HEK293 (cell line): Measurements from ENCODE around the gene TPM3.

Experiments
- CTCF ChIP-seq: fragments of 450-650 bp; formaldehyde crosslinking; IDR thresholded peaks from 2 replicates; pipeline ENCODE4 v1.5.1; 2016; ENCODE audit warnings: missing biosample characterization, missing genetic modification characterization
- EGR2 ChIP-seq: fragments of 450-650 bp; formaldehyde crosslinking; IDR thresholded peaks from 2 replicates; pipeline ENCODE4 v1.5.1; 2016; ENCODE audit warnings: low read depth, missing biosample characterization, missing genetic modification characterization
- GLIS1 ChIP-seq: fragments of 450-650 bp; formaldehyde crosslinking; IDR thresholded peaks from 2 replicates; pipeline ENCODE4 v1.5.1; 2016; ENCODE audit warnings: missing biosample characterization, missing genetic modification characterization
- HOXC10 ChIP-seq: sonication (generic); formaldehyde crosslinking; IDR thresholded peaks from 2 replicates; pipeline ENCODE4 v1.8.1; 2023; ENCODE audit warnings: mild to moderate bottlenecking, missing genetic modification reagents
- MYNN ChIP-seq: fragments of 450-650 bp; formaldehyde crosslinking; IDR thresholded peaks from 2 replicates; pipeline ENCODE4 v1.5.1; 2016; ENCODE audit warnings: missing biosample characterization, missing genetic modification characterization, borderline replicate concordance
- REPIN1 ChIP-seq: fragments of 450-650 bp; formaldehyde crosslinking; IDR thresholded peaks from 2 replicates; pipeline ENCODE4 v1.5.1; 2017; ENCODE audit warnings: missing biosample characterization, missing genetic modification characterization, low read depth
- SP7 ChIP-seq: fragments of 450-650 bp; formaldehyde crosslinking; IDR thresholded peaks from 2 replicates; pipeline ENCODE4 v1.5.1; 2016; ENCODE audit warnings: missing biosample characterization, missing genetic modification characterization
- WT1 ChIP-seq: fragments of 450-650 bp; formaldehyde crosslinking; IDR thresholded peaks from 2 replicates; pipeline ENCODE4 v1.5.1; 2016; ENCODE audit warnings: missing biosample characterization, missing genetic modification characterization
- ZBTB44 ChIP-seq: fragments of 450-650 bp; IDR thresholded peaks from 2 replicates; pipeline ENCODE4 v1.5.1; 2018; ENCODE audit warnings: missing biosample characterization, mild to moderate bottlenecking, missing genetic modification characterization
- ZEB2 ChIP-seq: fragments of 450-650 bp; formaldehyde crosslinking; IDR thresholded peaks from 2 replicates; pipeline ENCODE4 v1.5.1; 2016; ENCODE audit warnings: missing biosample characterization, missing genetic modification characterization
- ZFHX2 ChIP-seq: fragments of 450-650 bp; formaldehyde crosslinking; conservative IDR thresholded peaks from 2 replicates; pipeline ENCODE4 v1.5.1; 2016; ENCODE audit warnings: missing biosample characterization, missing genetic modification characterization
- ZNF184 ChIP-seq: fragments of 450-650 bp; IDR thresholded peaks from 2 replicates; pipeline ENCODE4 v1.5.1; 2018; ENCODE audit warnings: missing biosample characterization, mild to moderate bottlenecking, missing genetic modification characterization
- ZNF202 ChIP-seq: fragments of 450-650 bp; formaldehyde crosslinking; IDR thresholded peaks from 2 replicates; pipeline ENCODE4 v1.5.1; 2016; ENCODE audit warnings: missing biosample characterization, missing genetic modification characterization, borderline replicate concordance
- ZNF239 ChIP-seq: fragments of 450-650 bp; formaldehyde crosslinking; IDR thresholded peaks from 2 replicates; pipeline ENCODE4 v1.5.1; 2016; ENCODE audit warnings: missing biosample characterization, missing genetic modification characterization
- ZNF266 ChIP-seq: fragments of 450-650 bp; formaldehyde crosslinking; IDR thresholded peaks from 2 replicates; pipeline ENCODE4 v1.5.1; 2016; ENCODE audit warnings: missing biosample characterization, missing genetic modification characterization, low read depth
- ZNF280D ChIP-seq: fragments of 450-650 bp; formaldehyde crosslinking; IDR thresholded peaks from 2 replicates; pipeline ENCODE4 v1.5.1; 2016; ENCODE audit warnings: missing biosample characterization, missing genetic modification characterization
- ZNF324 ChIP-seq: fragments of 450-650 bp; formaldehyde crosslinking; IDR thresholded peaks from 2 replicates; pipeline ENCODE4 v1.5.1; 2016; ENCODE audit warnings: missing biosample characterization, missing genetic modification characterization
- ZNF350 ChIP-seq: fragments of 450-650 bp; formaldehyde crosslinking; IDR thresholded peaks from 2 replicates; pipeline ENCODE4 v1.5.0; 2017; ENCODE audit warnings: missing biosample characterization, mild to moderate bottlenecking, missing genetic modification characterization
- ZNF362 ChIP-seq: fragments of 450-650 bp; formaldehyde crosslinking; IDR thresholded peaks from 2 replicates; pipeline ENCODE4 v1.5.1; 2016; ENCODE audit warnings: missing biosample characterization, missing genetic modification characterization
- ZNF391 ChIP-seq: fragments of 450-650 bp; formaldehyde crosslinking; IDR thresholded peaks from 2 replicates; pipeline ENCODE4 v1.5.1; 2016; ENCODE audit warnings: low read depth, missing biosample characterization, missing genetic modification characterization, borderline replicate concordance
- ZNF449 ChIP-seq: fragments of 450-650 bp; formaldehyde crosslinking; IDR thresholded peaks from 2 replicates; pipeline ENCODE4 v1.5.1; 2017; ENCODE audit warnings: missing biosample characterization, mild to moderate bottlenecking, missing genetic modification characterization, moderate library complexity
- ZNF501 ChIP-seq: fragments of 450-650 bp; formaldehyde crosslinking; IDR thresholded peaks from 2 replicates; pipeline ENCODE4 v1.5.1; 2016; ENCODE audit warnings: missing biosample characterization, missing genetic modification characterization
- ZNF629 ChIP-seq: fragments of 450-650 bp; formaldehyde crosslinking; IDR thresholded peaks from 2 replicates; pipeline ENCODE4 v1.5.1; 2017; ENCODE audit warnings: missing biosample characterization, missing genetic modification characterization
- ZNF645 ChIP-seq: fragments of 450-650 bp; formaldehyde crosslinking; IDR thresholded peaks from 2 replicates; pipeline ENCODE4; 2016; ENCODE audit warnings: missing biosample characterization, missing genetic modification characterization
- ZNF704 ChIP-seq: fragments of 450-650 bp; formaldehyde crosslinking; IDR thresholded peaks from 2 replicates; pipeline ENCODE4 v1.5.1; 2016; ENCODE audit warnings: missing biosample characterization, missing genetic modification characterization
- ZNF776 ChIP-seq: fragments of 450-650 bp; formaldehyde crosslinking; IDR thresholded peaks from 2 replicates; pipeline ENCODE4 v1.5.0; 2017; ENCODE audit warnings: missing biosample characterization, missing genetic modification characterization, borderline replicate concordance
- ZNF843 ChIP-seq: fragments of 450-650 bp; formaldehyde crosslinking; IDR thresholded peaks from 2 replicates; pipeline ENCODE4 v1.5.1; 2016; ENCODE audit warnings: missing biosample characterization, missing genetic modification characterization

The TPM3 gene

GRCh38 chr1:154220071-154220969 is 28.4 kb upstream of the TPM3 start, which contains the start of gene UBAP2L (continued):
- TF ChIP-seq ZNF280D: peak; percentile 84; the same call in 1 of the 2 replicates
- 0 out of 2 replicates have a peak, but pooled peaks have one; percentile 35 for TF ChIP-seq WT1 (tag by site-specific recombination)
- peak; percentile 95 for TF ChIP-seq ZNF629 (tag by site-specific recombination)
- TF ChIP-seq HOXC10 (CRISPR knock-in tag): no peak
- peak; percentile 77 for TF ChIP-seq EGR2 (tag by site-specific recombination)
- peak; percentile 21; the same call in 1 of the 2 replicates for TF ChIP-seq CTCF (tag by site-specific recombination)
- no peak for TF ChIP-seq ZNF350 (tag by site-specific recombination)
- peak; percentile 72 for TF ChIP-seq ZNF843 (tag by site-specific recombination)
- peak; percentile 75; the same call in 1 of the 2 replicates for TF ChIP-seq SP7
- TF ChIP-seq ZNF776 (tag by site-specific recombination): no peak
- no peak for TF ChIP-seq ZNF449 (tag by site-specific recombination)
- TF ChIP-seq ZNF324 (tag by site-specific recombination): no peak
- TF ChIP-seq ZNF266 (tag by site-specific recombination): no peak
- no peak for TF ChIP-seq ZBTB44 (tag by site-specific recombination)
- 0 out of 2 replicates have a peak, but pooled peaks have one; percentile 58 for TF ChIP-seq ZNF645 (tag by site-specific recombination)
- TF ChIP-seq ZNF362 (tag by site-specific recombination): no peak
- TF ChIP-seq ZNF501 (tag by site-specific recombination): peak; percentile 97
- TF ChIP-seq ZFHX2 (tag by site-specific recombination): peak; percentile 87
- TF ChIP-seq REPIN1: no peak
- no peak for TF ChIP-seq ZNF202 (tag by site-specific recombination)
- no peak for TF ChIP-seq MYNN
- no peak for TF ChIP-seq ZNF184 (tag by site-specific recombination)
- TF ChIP-seq ZNF391 (tag by site-specific recombination): peak; percentile 57; the same call in 1 of the 2 replicates
- no peak for TF ChIP-seq ZNF704 (tag by site-specific recombination)
- no peak; the same call in 1 of the 2 replicates for TF ChIP-seq ZNF239 (tag by site-specific recombination)
- TF ChIP-seq GLIS1: peak; percentile 61
- peak; percentile 88 for TF ChIP-seq ZEB2 (tag by site-specific recombination)
